Activated CD8-positive, alpha-beta memory T cell treated with anti-CD3 and anti-CD28 coated beads, Interleukin-2, amount 50 U/mL, for 1 hour (primary cell): ENCODE measurements around the gene PUS1.

ENCODE experiments used
- DNase-seq: peaks from one replicate; pipeline ENCODE4 v3.0.0-alpha.2; 2020; ENCODE audit errors: extremely low read depth

The PUS1 gene

GRCh38 chr12:131990066-131990979 is 61.2 kb downstream of the PUS1 start:
- DNase-seq = no peak

- no peak for DNase-seq
Measured at GRCh38 chr12:131990980-131991305, 61.9 kb downstream of the PUS1 start.

GRCh38 chr12:131991816-131992430 is 62.8 kb downstream of the PUS1 start:
- DNase-seq = no peak

GRCh38 chr12:131994589-131994988 is 65.5 kb downstream of the PUS1 start:
- DNase-seq = no peak
